HG03097 (cell line): ENCODE measurements around the gene DCUN1D1.

Experiments
- ATAC-seq: cut with Tn5 transposase; IDR thresholded peaks from one replicate; pipeline ENCODE4 v1.9.1; 2021; ENCODE audit not compliant: unreplicated experiment, low FRiP score

The DCUN1D1 gene

GRCh38 chr3:182973047-182973446 is 7.3 kb downstream of the DCUN1D1 start:
- ATAC-seq = no peak

GRCh38 chr3:182972387-182972786 is 8.0 kb downstream of the DCUN1D1 start:
- ATAC-seq = no peak

GRCh38 chr3:182971637-182972036 is 8.7 kb downstream of the DCUN1D1 start:
- no peak for ATAC-seq

DNA sequence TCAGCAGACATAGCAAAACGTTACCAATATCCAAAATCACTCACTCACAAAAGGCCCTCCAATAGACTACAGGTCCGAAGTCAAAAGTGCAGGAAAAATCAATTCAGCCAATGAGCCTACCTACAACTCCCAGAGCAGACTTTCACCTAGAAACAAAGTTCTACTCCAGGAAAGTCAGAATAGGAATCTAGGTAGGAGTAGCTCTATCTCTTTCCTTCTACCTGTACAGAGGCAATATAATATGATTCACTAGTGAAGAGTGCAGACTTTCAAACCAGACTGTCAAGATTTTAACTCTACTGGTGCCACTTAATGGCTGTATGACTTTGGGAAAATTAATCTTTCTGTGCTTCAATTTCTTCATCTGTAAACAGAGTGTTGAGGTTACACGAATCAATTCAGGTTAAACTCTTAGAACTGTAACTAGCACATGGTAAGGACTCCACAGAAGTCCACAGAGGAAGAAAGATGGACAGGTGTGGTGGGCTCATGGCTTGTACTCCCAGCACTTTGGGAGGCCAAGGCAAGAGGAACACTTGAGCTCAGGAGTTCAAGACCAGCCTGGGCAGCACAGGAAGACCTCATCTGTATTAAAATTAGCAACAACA is 9.4 kb downstream of the DCUN1D1 start:
- no peak for ATAC-seq

DNA sequence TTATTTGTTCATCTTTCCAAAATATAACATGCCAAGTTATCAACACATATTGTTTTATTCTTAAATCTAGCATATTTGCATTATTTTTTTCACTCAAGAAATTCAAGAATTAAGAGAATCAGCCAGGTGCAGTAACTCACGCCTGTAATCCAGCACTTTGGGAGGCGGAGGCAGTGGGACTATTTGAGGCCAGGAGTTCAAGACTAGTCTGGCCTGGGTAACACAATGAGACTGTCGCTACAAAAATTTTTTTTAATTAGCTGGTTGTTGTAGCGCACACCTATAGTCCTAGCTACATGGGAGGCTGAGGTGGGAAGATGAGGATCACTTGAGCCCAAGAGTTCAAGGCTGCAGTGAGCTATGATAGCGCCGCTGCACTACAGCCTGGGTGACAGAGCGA is 10.5 kb downstream of the DCUN1D1 start:
- no peak for ATAC-seq

DNA sequence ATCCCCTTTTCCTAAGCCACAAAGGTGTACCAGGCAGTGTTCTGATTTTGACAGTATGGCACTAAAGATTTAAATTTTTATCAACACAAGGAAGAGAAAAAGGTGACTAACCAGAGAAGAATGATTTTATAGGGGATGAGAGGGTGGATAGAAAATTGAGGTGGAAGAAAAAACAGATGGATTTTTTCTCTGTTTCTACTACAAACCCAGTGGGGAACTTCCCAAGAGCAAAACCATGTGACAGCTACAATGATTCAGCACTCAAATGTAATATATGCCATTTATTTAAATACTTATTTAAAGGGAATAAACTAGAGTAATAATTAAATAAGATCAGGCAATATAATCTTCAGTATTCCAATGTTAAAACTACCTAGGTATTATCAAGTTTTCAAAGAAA is 11.1 kb downstream of the DCUN1D1 start:
- ATAC-seq = no peak

DNA sequence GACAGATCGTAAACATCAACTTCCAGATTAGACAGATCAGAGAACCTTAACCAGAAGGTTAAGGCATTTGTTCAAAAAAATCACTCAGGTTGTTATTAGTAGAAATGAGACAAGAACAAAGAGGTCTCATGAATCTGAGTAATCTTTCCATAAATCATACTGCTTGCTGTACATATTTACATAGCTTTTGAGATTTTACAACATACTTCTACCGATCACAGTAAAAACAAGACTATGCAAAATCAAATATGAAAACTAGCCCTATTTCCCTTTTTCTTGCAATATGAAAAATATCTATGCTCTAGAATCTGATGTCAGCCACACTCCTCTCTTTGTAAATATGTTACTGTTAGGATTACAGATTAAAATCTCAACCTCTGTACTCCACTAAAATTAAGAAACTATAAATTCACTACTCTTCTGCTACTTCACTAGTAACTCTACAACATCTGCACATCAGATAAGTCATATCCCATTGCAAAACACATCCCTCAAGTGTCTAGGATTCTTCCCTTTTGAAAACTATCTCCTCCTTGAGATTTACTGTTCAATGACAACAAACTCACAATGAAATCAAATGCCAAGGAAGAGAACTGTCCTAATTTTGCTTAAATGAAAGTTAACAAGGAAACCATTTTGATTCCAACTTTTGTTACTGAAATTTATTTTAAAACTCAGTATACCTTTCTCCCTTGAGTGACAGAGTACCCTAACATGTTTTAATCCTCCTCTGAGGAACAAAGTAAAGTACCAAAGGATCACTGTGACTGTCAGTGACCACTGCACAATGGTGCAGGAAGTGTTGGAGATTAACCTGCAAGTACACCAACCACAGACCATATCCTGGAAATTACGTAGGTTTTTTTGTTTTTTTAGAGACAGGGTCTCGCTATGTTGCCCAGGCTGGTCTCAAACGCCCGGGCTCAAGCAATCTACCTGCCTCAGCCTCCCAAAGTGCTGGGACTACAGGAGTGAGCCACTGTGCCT is 12.8 kb downstream of the DCUN1D1 start:
- peak; percentile 57 for ATAC-seq

GRCh38 chr3:182965861-182966366 is 14.4 kb downstream of the DCUN1D1 start:
- no peak for ATAC-seq

- no peak for ATAC-seq
Observed at GRCh38 chr3:182964179-182964578, 16.2 kb downstream of the DCUN1D1 start.

- ATAC-seq = no peak
Observed at GRCh38 chr3:182962166-182962565, 18.2 kb downstream of the DCUN1D1 start.

DNA sequence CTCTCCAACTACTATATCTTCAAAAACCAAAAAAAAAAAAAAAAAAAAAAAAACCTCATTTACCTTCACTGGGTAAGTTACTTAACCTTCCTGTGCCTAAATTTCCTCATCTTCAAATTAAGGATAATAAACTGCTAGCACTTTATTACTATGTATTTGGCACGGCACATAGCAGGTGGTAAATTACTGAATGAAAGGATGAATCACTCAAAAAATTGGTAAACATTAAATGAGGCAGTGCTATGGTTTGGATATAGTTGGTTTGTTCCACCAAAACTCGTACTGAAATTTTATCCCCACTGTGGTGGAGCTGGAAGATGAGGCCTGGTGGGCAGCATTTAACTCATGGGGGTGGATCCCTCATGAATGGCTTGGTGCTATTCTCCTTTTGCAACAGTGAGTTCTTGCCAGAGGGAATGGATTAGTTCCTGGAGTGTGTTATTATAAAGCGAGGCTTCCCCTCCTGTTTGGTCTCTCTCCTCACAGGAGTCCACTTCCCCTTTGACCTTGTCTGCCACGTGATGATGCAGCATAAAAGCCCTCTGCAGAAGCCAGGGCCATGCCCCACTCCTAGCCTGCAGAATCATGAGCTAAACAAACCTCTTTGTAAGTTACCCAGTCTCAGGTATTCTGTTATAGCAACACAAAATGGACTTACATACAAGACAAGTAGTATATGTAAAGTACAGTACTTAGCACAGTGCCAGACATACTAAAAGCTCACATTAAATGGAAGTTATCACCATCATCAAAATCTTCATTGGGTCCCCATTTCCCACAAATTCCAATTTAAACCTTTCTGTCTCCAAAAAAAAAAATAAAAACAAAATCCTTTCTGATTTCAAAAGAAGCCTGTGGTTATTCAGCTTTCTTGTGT is 20.6 kb downstream of the DCUN1D1 start:
- ATAC-seq = no peak

DNA sequence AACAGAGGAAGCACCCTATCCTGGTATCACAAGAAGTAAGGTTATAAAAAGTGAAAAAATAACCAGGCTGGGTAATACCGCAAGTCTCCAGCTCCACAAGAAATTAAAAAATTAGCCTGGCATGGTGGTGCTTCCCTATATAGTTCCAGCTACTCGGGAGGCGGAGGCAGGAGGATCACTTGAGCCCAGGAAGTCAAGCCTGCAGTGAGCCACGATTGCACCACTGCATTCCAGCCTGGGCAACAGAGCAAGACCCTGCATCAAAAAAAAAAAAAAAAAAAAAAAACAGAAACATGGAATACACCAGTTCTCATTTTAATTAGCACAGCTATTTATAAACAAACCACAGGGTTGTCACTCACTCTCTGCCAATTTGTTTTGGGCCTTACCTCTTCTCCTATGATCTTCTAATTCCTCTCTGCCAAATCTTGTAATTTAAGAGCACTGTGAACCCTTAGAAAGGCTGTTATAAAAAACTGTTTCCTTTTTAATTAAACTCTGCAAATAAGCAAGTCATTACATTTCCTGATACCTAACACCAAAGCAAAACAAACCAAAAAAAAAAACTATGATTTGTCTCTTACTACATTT is 22.6 kb downstream of the DCUN1D1 start:
- no peak for ATAC-seq

GRCh38 chr3:182957226-182957625 is 23.1 kb downstream of the DCUN1D1 start:
- ATAC-seq = no peak

DNA sequence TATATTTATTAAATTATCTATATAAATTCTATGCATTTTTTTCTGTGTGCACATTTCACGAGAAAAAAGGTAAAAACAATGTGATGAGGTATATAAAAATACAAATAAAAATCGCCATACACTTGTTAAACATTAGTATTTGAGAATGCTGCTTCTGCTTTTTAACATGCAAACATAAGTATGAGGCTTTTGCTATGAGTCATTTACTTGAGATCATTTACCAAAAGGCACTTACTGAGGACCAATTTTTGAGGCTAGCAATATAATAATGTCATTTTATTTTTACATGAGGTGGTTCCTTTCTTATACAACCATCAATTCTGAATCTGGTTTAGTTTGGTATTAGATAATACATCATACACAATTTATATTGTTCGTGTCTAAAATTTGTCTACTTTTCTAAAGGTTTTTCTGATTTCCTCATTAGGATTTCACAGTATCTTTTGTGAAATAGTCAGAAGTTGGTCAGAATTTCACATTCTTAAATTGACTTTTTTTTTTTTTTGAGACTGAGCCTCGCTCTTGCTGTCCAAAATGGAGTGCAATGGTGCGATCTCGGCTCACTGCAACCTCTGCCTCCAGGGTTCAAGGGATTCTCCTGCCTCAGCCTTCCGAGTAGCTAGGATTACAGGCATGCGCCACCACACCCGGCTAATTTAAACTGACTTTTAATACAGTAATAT is 25.6 kb downstream of the DCUN1D1 start:
- ATAC-seq = peak; percentile 73

DNA sequence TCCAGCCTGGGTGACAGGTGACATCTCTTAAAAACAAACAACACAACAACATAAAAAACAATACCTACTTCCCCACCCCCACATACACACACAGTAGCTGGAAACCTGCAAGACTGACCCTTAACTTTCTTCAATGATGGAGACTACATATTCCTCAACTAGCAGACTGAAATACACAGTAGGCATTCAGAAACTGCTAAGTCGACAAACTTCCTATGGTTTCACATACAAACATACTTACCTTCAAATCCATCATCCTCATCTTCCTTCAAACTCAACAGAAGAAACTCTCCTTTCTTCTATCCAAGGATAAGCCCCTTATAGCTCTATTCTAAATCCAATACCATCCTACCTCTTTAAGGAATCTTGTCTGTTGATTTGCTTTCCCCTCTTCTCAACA is 30.6 kb downstream of the DCUN1D1 start:
- ATAC-seq = no peak

DNA sequence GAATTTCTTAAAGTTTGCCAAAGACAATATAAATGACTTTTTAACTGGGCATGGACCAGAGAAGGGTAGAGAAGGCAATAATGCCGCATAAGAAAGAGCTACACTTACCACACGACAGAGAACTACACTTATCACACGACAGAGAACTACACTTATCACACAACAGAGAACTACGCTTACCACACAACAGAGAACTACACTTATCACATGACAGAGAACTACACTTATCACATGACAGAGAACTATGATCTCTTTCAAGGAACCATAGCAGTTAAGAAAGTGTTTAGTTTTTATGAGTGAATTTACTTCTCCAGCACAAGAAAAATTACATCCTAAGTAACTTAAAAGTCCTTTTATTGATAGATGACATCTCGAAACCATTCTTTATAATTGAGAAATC is 32.0 kb downstream of the DCUN1D1 start:
- no peak for ATAC-seq

GRCh38 chr3:182947888-182948287 is 32.5 kb downstream of the DCUN1D1 start:
- ATAC-seq = no peak

GRCh38 chr3:182941719-182942118 is 38.6 kb downstream of the DCUN1D1 start:
- ATAC-seq = no peak

- ATAC-seq = no peak
Observed at GRCh38 chr3:182940266-182940808, 40.0 kb downstream of the DCUN1D1 start.
